Gastrocnemius medialis (tissue), 4 donors: ENCODE results near the gene NDST3. TPM values are rescaled to one million over a fixed set of nuclear protein-coding genes. Genes with fewer than 3 reads are reported as not detected.

Experiments used
- ATAC-seq, 2 donors: fragments of 150-250 bp; one replicate each; pipeline ENCODE4 v1.9.1; 2016
- DNase-seq, 2 donors: peaks; one replicate each; pipeline ENCODE4 v3.0.0-alpha.2; 2019
- H3K27ac ChIP-seq, 4 donors: fragments of 200-600 bp; sonication (generic); 1 replicate in 1 of 4; 2 replicates in 3 of 4; pipeline ENCODE4 v1.5.1; 2016 to 2018; ENCODE audit warnings: mild to moderate bottlenecking in 2 of 4, moderate library complexity in 1 of 4
- H3K27me3 ChIP-seq, 3 donors: fragments of 200-600 bp; sonication (generic) in 2 of 3; 1 replicate in 1 of 3; 2 replicates in 2 of 3; pipeline versions ENCODE4 v1.5.1 to v1.6.0; 2016 to 2019; ENCODE audit warnings: mild to moderate bottlenecking in 1 of 3, moderate library complexity in 1 of 3
- H3K36me3 ChIP-seq, 2 donors: fragments of 200-600 bp; sonication (generic) in 1 of 2; one replicate each; pipeline ENCODE4 v1.5.1; 2017 to 2018
- H3K4me1 ChIP-seq, 2 donors: fragments of 200-600 bp; sonication (generic) in 1 of 2; one replicate each; pipeline ENCODE4 v1.5.1; 2016 to 2017; ENCODE audit warnings: mild to moderate bottlenecking in 2 of 2
- H3K4me3 ChIP-seq, 4 donors: fragments of 200-600 bp; sonication (generic) in 3 of 4; 1 replicate in 1 of 4; 2 replicates in 3 of 4; pipeline ENCODE4 v1.5.1; 2016 to 2019; ENCODE audit warnings: mild to moderate bottlenecking in 2 of 4
- H3K9me3 ChIP-seq, 3 donors: fragments of 200-600 bp; sonication (generic) in 2 of 3; 1 replicate in 1 of 3; 2 replicates in 2 of 3; pipeline ENCODE4 v1.5.1; 2016 to 2019
- CTCF ChIP-seq, 5 experiments: fragments of 450-650 bp in 3 of 5; fragments of 200-600 bp in 2 of 5; sonication (generic) in 2 of 5; IDR thresholded peaks in 4 of 5; conservative IDR thresholded peaks in 1 of 5; 1 replicate in 4 of 5; 2 replicates in 1 of 5; pipeline ENCODE4 v1.5.1; 2016 to 2019; ENCODE audit warnings: antibody characterized with exemption in 5 of 5, mild to moderate bottlenecking in 3 of 5, moderate library complexity in 3 of 5
- POLR2A ChIP-seq, 2 donors: fragments of 450-650 bp; IDR thresholded peaks; one replicate each; pipeline ENCODE4 v1.6.1; 2017; ENCODE audit warnings: antibody characterized with exemption in 2 of 2, mild to moderate bottlenecking in 2 of 2, moderate library complexity in 2 of 2
- in situ Hi-C, 4 donors: fragments of 200-750 bp; cut with MboI; loops; one replicate each; pipeline versions ENCODE4 v1.15.0 to v1.8.0; 2017; ENCODE audit warnings: low sequenced_read_pairs in 4 of 4
- intact Hi-C: fragments of 100-400 bp; cut with DNase I; formaldehyde crosslinking; loops from one replicate; pipeline ENCODE4 v1.15.1; 2023; ENCODE audit warnings: low total_unique reads
- total RNA-seq, 4 donors: library from RNA; depleted of rRNA; stranded (reverse); fragments of >200 nt; gene quantifications; one replicate each; pipeline versions ENCODE4 v1.1.0 to v1.2.3, GENCODE V29; 2016

NDST3 gene
- total RNA-seq, 4 donors from 2014 or later = 0.13 TPM; not detected in 3

GRCh38 chr4:118005883-118006282 lies 28.4 kb upstream of the NDST3 start:
- in situ Hi-C loops = no loop called here
- no peaks in the 10 kb centered on the region for H3K9me3 ChIP-seq
- TF ChIP-seq CTCF (IDR thresholded peaks at IDR 0.05 in 4 of 5, conservative IDR thresholded peaks at IDR 0.05 in 1 of 5) = no peak
- TF ChIP-seq POLR2A (IDR thresholded peaks at IDR 0.05) = no peak
- no peaks in the 10 kb centered on the region for H3K36me3 ChIP-seq
- DNase-seq (no peak), ATAC-seq (no peak)
- intact Hi-C loops = no loop called here
- no peaks in the 10 kb centered on the region for H3K27me3 ChIP-seq
- no peaks in the 10 kb centered on the region for H3K4me1 ChIP-seq
- H3K4me3 ChIP-seq = no peak overlapping the region
- H3K27ac ChIP-seq = no peak overlapping the region

GRCh38 chr4:118012142-118012541 lies 22.1 kb upstream of the NDST3 start:
- H3K36me3 ChIP-seq = no peaks in the 10 kb centered on the region
- DNase-seq = no peak
- no peaks in the 10 kb centered on the region for H3K4me1 ChIP-seq
- TF ChIP-seq CTCF (IDR thresholded peaks at IDR 0.05 in 4 of 5, conservative IDR thresholded peaks at IDR 0.05 in 1 of 5) (no peak), POLR2A (IDR thresholded peaks at IDR 0.05) (no peak)
- H3K4me3 ChIP-seq = no peak overlapping the region
- in situ Hi-C loops (no loop called here), intact Hi-C loops (no loop called here)
- ATAC-seq = no peak
- no peaks in the 10 kb centered on the region for H3K9me3 ChIP-seq
- H3K27me3 ChIP-seq = no peaks in the 10 kb centered on the region
- no peak overlapping the region for H3K27ac ChIP-seq

DNA sequence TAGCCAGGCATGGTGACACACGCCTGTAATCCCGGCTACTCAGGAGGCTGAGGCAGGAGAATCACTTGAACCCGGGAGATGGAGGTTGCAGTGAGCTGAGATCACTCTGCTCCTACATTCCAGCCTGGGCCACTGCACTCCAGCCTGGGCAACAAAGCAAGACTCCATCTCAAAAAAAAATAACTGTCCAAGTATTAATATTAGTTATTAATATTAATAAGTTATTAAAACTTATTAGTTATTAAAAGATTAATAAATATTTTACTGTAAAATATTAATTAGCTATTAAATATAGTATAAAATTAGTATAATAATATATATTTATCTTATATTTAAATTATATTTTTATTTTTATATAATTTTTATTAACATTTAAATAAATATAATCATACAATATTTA lies 19.5 kb upstream of the NDST3 start:
- intact Hi-C loops (no loop called here), in situ Hi-C loops (no loop called here)
- DNase-seq = no peak
- Histone ChIP-seq H3K4me3 (no peak overlapping the region), H3K9me3 (no peaks in the 10 kb centered on the region), H3K27me3 (no peaks in the 10 kb centered on the region), H3K36me3 (no peaks in the 10 kb centered on the region), H3K27ac (no peak overlapping the region), H3K4me1 (no peaks in the 10 kb centered on the region)
- TF ChIP-seq CTCF (IDR thresholded peaks at IDR 0.05 in 4 of 5, conservative IDR thresholded peaks at IDR 0.05 in 1 of 5) (no peak), POLR2A (IDR thresholded peaks at IDR 0.05) (no peak)
- ATAC-seq = no peak

- no peaks in the 10 kb centered on the region for H3K9me3 ChIP-seq
- no peaks in the 10 kb centered on the region for H3K27me3 ChIP-seq
- intact Hi-C loops = no loop called here
- H3K4me1 ChIP-seq = no peaks in the 10 kb centered on the region
- ATAC-seq (no peak), DNase-seq (no peak)
- TF ChIP-seq POLR2A (IDR thresholded peaks at IDR 0.05) (no peak), CTCF (IDR thresholded peaks at IDR 0.05 in 4 of 5, conservative IDR thresholded peaks at IDR 0.05 in 1 of 5) (no peak)
- in situ Hi-C loops = no loop called here
- H3K27ac ChIP-seq = no peak overlapping the region
- no peaks in the 10 kb centered on the region for H3K36me3 ChIP-seq
- no peak overlapping the region for H3K4me3 ChIP-seq
Measured at GRCh38 chr4:118018381-118019145, 15.7 kb upstream of the NDST3 start.

GRCh38 chr4:118026806-118027205 lies 7.5 kb upstream of the NDST3 start:
- ATAC-seq (no peak), DNase-seq (no peak)
- no peaks in the 10 kb centered on the region for H3K36me3 ChIP-seq
- H3K4me1 ChIP-seq = no peaks in the 10 kb centered on the region
- no peak overlapping the region for H3K27ac ChIP-seq
- H3K27me3 ChIP-seq = peaks cover 2 to 5% (median 5%) of the 10 kb centered on the region in 3 donors
- intact Hi-C loops (no loop called here), in situ Hi-C loops (no loop called here)
- no peak for TF ChIP-seq CTCF (IDR thresholded peaks at IDR 0.05 in 4 of 5, conservative IDR thresholded peaks at IDR 0.05 in 1 of 5)
- no peak for TF ChIP-seq POLR2A (IDR thresholded peaks at IDR 0.05)
- no peaks in the 10 kb centered on the region for H3K9me3 ChIP-seq
- H3K4me3 ChIP-seq = no peak overlapping the region
